Activated CD4-positive, alpha-beta T cell treated with anti-CD3 and anti-CD28 coated beads, Interleukin-10, Interleukin-2, amounts not matched to agents 100 ng/mL and 50 ng/mL, durations not matched to agents 16 hours and 8 hours (primary cell): ENCODE measurements around the gene XYLB.
"Not testable (repeated sequence)": the region's sequence is repeated elsewhere in the genome, so short reads cannot be mapped to it uniquely, and the experiment has no call there.

Experiments used
- DNase-seq: peaks from one replicate; pipeline ENCODE4 v3.0.0-alpha.2; 2020

Gene XYLB

GRCh38 chr3:38346587-38347410 is at the start of gene XYLB:
TSS of gene XYLB (plus strand) at chr3:38346785. CDS start at chr3:38346869, 84 bp downstream.
- peak; percentile 91 for DNase-seq

- not testable (repeated sequence) for DNase-seq
Measured at GRCh38 chr3:38297053-38297452, 49.5 kb upstream of the XYLB start.

GRCh38 chr3:38297537-38297936 is 49.0 kb upstream of the XYLB start:
- DNase-seq: no peak

- no peak for DNase-seq
Measured at GRCh38 chr3:38297947-38298711, 48.5 kb upstream of the XYLB start.

GRCh38 chr3:38306941-38307340 is 39.6 kb upstream of the XYLB start:
- no peak for DNase-seq

GRCh38 chr3:38307599-38307998 is 39.0 kb upstream of the XYLB start:
- DNase-seq: no peak

- no peak for DNase-seq
Measured at GRCh38 chr3:38308456-38308855, 38.1 kb upstream of the XYLB start.

- DNase-seq: no peak
Measured at GRCh38 chr3:38311476-38311875, 35.1 kb upstream of the XYLB start.

GRCh38 chr3:38311941-38312340 is 34.6 kb upstream of the XYLB start:
- no peak for DNase-seq

- no peak for DNase-seq
Measured at GRCh38 chr3:38312356-38312755, 34.2 kb upstream of the XYLB start.

GRCh38 chr3:38313263-38313662 is 33.3 kb upstream of the XYLB start:
- DNase-seq: no peak

- DNase-seq: no peak
Measured at GRCh38 chr3:38313695-38314094, 32.9 kb upstream of the XYLB start.

GRCh38 chr3:38314112-38314763 is 32.3 kb upstream of the XYLB start:
- no peak for DNase-seq

GRCh38 chr3:38314764-38315487 is 31.7 kb upstream of the XYLB start:
- no peak for DNase-seq

GRCh38 chr3:38315488-38316230 is 30.9 kb upstream of the XYLB start:
- no peak for DNase-seq

GRCh38 chr3:38316356-38317191 is 30.0 kb upstream of the XYLB start:
- DNase-seq: no peak

GRCh38 chr3:38317192-38317759 is 29.3 kb upstream of the XYLB start:
- DNase-seq: no peak

GRCh38 chr3:38318766-38319671 is 27.6 kb upstream of the XYLB start:
- no peak for DNase-seq

GRCh38 chr3:38320638-38321037 is 25.9 kb upstream of the XYLB start:
- not testable (repeated sequence) for DNase-seq

GRCh38 chr3:38323060-38323459 is 23.5 kb upstream of the XYLB start:
- no peak for DNase-seq
